HepG2 (cell line): ENCODE results near the gene TSC1.

Source experiments
- EZH2 ChIP-seq: conservative IDR thresholded peaks from 2 replicates; pipeline ENCODE4 v1.6.1; 2012; ENCODE audit warnings: mild to moderate bottlenecking, low read depth, low read length, moderate library complexity
- GMEB2 ChIP-seq: IDR thresholded peaks from 2 replicates; pipeline ENCODE4 v1.6.1; 2016; ENCODE audit warnings: missing biosample characterization, missing genetic modification reagents, low read depth
- ZNF362 ChIP-seq: sonication (generic); formaldehyde crosslinking; IDR thresholded peaks from 2 replicates; pipeline ENCODE4 v1.4.0; 2020; ENCODE audit warnings: missing genetic modification reagents, mild to moderate bottlenecking, borderline replicate concordance
- TF ChIP-seq, protein P1 (sequence below): sonication (generic); formaldehyde crosslinking; IDR thresholded peaks from 2 replicates; pipeline ENCODE4 v1.4.0; 2020; ENCODE audit warnings: mild to moderate bottlenecking, missing genetic modification reagents

- TF ChIP-seq, protein P1, sequence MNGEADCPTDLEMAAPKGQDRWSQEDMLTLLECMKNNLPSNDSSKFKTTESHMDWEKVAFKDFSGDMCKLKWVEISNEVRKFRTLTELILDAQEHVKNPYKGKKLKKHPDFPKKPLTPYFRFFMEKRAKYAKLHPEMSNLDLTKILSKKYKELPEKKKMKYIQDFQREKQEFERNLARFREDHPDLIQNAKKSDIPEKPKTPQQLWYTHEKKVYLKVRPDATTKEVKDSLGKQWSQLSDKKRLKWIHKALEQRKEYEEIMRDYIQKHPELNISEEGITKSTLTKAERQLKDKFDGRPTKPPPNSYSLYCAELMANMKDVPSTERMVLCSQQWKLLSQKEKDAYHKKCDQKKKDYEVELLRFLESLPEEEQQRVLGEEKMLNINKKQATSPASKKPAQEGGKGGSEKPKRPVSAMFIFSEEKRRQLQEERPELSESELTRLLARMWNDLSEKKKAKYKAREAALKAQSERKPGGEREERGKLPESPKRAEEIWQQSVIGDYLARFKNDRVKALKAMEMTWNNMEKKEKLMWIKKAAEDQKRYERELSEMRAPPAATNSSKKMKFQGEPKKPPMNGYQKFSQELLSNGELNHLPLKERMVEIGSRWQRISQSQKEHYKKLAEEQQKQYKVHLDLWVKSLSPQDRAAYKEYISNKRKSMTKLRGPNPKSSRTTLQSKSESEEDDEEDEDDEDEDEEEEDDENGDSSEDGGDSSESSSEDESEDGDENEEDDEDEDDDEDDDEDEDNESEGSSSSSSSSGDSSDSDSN: no peak
- TF ChIP-seq ZNF362 (CRISPR knock-in tag) (no peak), GMEB2 (no peak), EZH2 (no peak)
Measured at GRCh38 chr9:132875159-132875558, 69.3 kb downstream of the TSC1 start.
